ENCODE measurements around the gene ATL3. TPM values are rescaled to one million over a fixed set of nuclear protein-coding genes. Genes with fewer than 3 reads are reported as not detected.
"Not testable (repeated sequence)": the region's sequence is repeated elsewhere in the genome, so short reads cannot be mapped to it uniquely, and the experiment has no call there.

Gene ATL3
- total RNA-seq, 1 experiment from 2014 or later: 55.1 TPM

DNA sequence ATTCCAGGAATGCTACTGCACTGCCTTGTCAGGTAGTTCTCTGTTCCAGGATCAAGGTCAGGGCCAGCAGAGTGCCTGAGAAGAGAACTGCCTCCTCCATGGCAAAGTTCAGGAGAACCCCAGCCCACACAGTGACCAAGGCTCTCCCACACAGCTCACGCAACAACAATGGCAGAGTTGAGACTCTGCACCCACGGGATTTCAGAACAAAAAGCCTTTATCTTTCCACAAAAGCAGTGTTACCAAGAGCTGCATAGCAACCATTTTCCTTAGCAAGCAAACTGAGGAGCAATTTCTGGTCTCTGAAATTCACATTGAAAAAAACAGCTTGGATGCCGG is 68.0 kb downstream of the ATL3 start:
- H3K4me3 ChIP-seq (ENCODE audit: low read depth, low read length): no peak overlapping the region
- BruUV-seq (replicated peaks): no TSS peak
- H3K4me1 Mint-ChIP-seq (ENCODE audit: low read depth, unreplicated experiment): peaks cover 6% of the 10 kb centered on the region

DNA sequence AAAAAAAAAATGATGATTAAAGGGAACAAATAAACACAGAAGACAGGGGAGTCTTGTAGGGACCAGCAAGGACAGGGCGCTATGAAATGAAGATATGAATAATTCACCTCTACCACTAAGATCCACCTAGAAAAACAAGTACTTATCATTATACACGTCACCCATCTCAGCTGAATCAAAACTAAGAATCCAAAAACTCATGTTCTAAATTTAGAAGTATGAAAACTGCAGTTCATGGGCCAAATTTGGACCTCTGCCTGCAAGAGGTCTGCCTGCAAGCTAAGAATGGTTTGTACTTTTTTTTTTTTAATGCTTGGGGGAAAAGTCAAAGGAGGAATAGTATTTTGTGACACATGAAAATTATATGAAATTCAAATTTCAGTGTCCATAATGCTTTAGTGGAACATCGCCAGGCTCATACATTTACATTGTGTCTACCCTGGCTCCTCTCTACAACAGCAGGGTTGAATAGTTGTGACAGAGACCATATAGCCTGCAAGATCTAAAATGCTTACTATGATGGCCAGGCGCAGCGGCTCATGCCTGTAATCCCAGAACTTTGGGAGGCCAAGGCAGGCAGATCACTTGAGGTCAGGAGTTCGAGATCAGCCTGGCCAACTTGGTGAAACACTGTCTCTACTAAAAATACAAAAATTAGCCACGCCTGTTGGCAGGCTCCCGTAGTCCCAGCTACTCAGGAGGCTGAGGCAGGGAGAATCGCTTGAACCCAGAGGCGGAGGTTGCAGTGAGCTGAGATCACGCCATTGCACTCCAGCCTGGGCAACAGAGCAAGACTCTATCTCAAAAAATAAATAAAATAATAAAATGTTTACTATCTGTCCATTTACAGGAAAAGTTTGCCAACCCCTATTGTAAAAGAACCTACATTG is 68.6 kb downstream of the ATL3 start:
- POLR2A ChIA-PET; H3K4me3 Mint-ChIP-seq (ENCODE audit: unreplicated experiment); H3K9me3 Mint-ChIP-seq (ENCODE audit: unreplicated experiment); H3K4me3 ChIP-seq (ENCODE audit: low read depth, low read length); H3K27ac Mint-ChIP-seq (ENCODE audit: unreplicated experiment); H3K9me3 ChIP-seq; DNase-seq; H3K27me3 ChIP-seq (replicated peaks; ENCODE audit: control insufficient read depth, insufficient read depth, low read length); H3K4me1 ChIP-seq; H3K27me3 Mint-ChIP-seq (ENCODE audit: insufficient read depth, unreplicated experiment); H3K36me3 ChIP-seq (ENCODE audit: control insufficient read depth, insufficient read depth, low read length); BruUV-seq (replicated peaks); intact Hi-C loops (cut with micrococcal nuclease; ENCODE audit: unreplicated experiment); H3K4me1 Mint-ChIP-seq (ENCODE audit: low read depth, unreplicated experiment): not testable (repeated sequence)
- CTCF ChIA-PET: interaction anchor here (0.7 kb wide), 1 partner anchor 33 kb away, joined by 4 read pairs; no protein-coding TSS in a partner anchor
- H3K36me3 Mint-ChIP-seq (ENCODE audit: insufficient read depth, unreplicated experiment): peaks cover 11% of the 10 kb centered on the region

More for the DNA sequence above, 68.0 kb downstream of the ATL3 start:
- Mint-ChIP-seq H3K36me3 (ENCODE audit: insufficient read depth, unreplicated experiment) (peaks cover 5% of the 10 kb centered on the region), H3K27me3 (ENCODE audit: insufficient read depth, unreplicated experiment) (no peaks in the 10 kb centered on the region), H3K4me3 (ENCODE audit: unreplicated experiment) (no peak overlapping the region), H3K9me3 (ENCODE audit: unreplicated experiment) (no peaks in the 10 kb centered on the region), H3K27ac (ENCODE audit: unreplicated experiment) (no peak overlapping the region)
- TF ChIP-seq, protein P1, sequence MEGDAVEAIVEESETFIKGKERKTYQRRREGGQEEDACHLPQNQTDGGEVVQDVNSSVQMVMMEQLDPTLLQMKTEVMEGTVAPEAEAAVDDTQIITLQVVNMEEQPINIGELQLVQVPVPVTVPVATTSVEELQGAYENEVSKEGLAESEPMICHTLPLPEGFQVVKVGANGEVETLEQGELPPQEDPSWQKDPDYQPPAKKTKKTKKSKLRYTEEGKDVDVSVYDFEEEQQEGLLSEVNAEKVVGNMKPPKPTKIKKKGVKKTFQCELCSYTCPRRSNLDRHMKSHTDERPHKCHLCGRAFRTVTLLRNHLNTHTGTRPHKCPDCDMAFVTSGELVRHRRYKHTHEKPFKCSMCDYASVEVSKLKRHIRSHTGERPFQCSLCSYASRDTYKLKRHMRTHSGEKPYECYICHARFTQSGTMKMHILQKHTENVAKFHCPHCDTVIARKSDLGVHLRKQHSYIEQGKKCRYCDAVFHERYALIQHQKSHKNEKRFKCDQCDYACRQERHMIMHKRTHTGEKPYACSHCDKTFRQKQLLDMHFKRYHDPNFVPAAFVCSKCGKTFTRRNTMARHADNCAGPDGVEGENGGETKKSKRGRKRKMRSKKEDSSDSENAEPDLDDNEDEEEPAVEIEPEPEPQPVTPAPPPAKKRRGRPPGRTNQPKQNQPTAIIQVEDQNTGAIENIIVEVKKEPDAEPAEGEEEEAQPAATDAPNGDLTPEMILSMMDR (IDR thresholded peaks at IDR 0.05; ENCODE audit: insufficient read depth in 1 of 2, low read depth in 1 of 2, low read length in 1 of 2, severe bottlenecking in 1 of 2, unreplicated experiment in 1 of 2): no peak
- H3K27me3 ChIP-seq (replicated peaks; ENCODE audit: control insufficient read depth, insufficient read depth, low read length): no peaks in the 10 kb centered on the region
- H3K36me3 ChIP-seq (ENCODE audit: control insufficient read depth, insufficient read depth, low read length): no peaks in the 10 kb centered on the region; the same call in 1 of the 2 replicates
- H3K9me3 ChIP-seq: no peaks in the 10 kb centered on the region
- no peak for DNase-seq
- POLR2A ChIA-PET: no interaction called here
- CTCF ChIA-PET: interaction anchor here (0.7 kb wide), 1 partner anchor 32 kb away, joined by 4 read pairs; no protein-coding TSS in a partner anchor
- intact Hi-C loops (cut with micrococcal nuclease; ENCODE audit: unreplicated experiment): no loop called here
- no peaks in the 10 kb centered on the region for H3K4me1 ChIP-seq

DNA sequence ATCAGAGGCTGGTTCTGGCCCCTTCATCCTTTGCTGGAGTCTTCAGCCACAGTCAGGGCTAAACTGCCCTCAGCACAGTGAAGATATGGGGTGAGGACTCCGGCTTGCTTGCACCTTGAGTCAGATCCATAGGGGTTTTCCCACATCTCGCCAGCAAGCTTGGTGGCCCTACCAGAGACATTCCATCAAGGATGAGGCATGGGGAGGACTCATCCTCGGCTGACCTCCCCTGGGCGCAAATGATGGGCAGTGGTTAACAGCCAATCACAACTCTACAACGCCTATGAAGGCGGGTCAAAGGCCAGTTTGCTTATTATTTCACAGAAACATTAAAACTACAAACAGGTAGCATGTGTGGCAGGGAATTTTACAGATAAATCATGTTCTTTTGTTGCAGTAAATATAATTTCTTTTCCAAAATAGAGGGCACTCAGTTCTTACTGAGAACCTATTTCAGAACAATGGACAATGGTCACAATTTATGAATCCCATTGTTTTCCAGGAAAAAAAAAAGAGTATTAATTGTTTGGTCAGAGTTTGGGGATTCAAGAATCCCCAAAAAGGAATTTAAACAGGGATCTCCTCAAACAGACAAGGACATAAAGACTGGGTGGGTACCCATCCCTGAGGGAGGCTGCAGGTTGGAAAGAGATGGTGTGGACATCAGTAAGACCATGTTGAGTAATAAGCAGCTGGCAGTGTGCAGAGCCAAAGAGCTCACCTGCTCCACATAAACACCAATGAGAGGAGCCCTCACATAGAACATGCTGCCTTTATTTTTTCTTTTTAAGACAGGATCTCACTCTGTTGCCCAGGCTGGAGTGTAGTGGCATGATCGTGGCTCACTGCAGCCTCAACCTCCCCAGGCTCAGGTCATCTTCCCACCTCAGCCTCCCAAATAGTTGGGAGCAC is 71.7 kb downstream of the ATL3 start:
- peaks cover 34% of the 10 kb centered on the region for H3K36me3 Mint-ChIP-seq (ENCODE audit: insufficient read depth, unreplicated experiment)
- H3K27me3 Mint-ChIP-seq (ENCODE audit: insufficient read depth, unreplicated experiment): no peaks in the 10 kb centered on the region

More for the DNA sequence above, 71.7 kb downstream of the ATL3 start:
- DNase-seq: no peak
- no peaks in the 10 kb centered on the region for H3K4me1 Mint-ChIP-seq (ENCODE audit: low read depth, unreplicated experiment)
- no peak overlapping the region for H3K4me3 Mint-ChIP-seq (ENCODE audit: unreplicated experiment)
- CTCF ChIA-PET: interaction anchor here (0.6 kb wide), 1 partner anchor 120 kb away, joined by 3 read pairs; no protein-coding TSS in a partner anchor
- no peaks in the 10 kb centered on the region; the same call in 1 of the 2 replicates for H3K36me3 ChIP-seq (ENCODE audit: control insufficient read depth, insufficient read depth, low read length)
- H3K27ac Mint-ChIP-seq (ENCODE audit: unreplicated experiment): no peak overlapping the region
- H3K9me3 ChIP-seq: no peaks in the 10 kb centered on the region
- POLR2A ChIA-PET: no interaction called here
- H3K4me3 ChIP-seq (ENCODE audit: low read depth, low read length): no peak overlapping the region
- H3K4me1 ChIP-seq: no peaks in the 10 kb centered on the region
- intact Hi-C loops (cut with micrococcal nuclease; ENCODE audit: unreplicated experiment): no loop called here
- BruUV-seq (replicated peaks): no TSS peak
- TF ChIP-seq, protein P1 (IDR thresholded peaks at IDR 0.05; ENCODE audit: insufficient read depth in 1 of 2, low read depth in 1 of 2, low read length in 1 of 2, severe bottlenecking in 1 of 2, unreplicated experiment in 1 of 2): no peak
- H3K27me3 ChIP-seq (replicated peaks; ENCODE audit: control insufficient read depth, insufficient read depth, low read length): no peaks in the 10 kb centered on the region
- no peaks in the 10 kb centered on the region for H3K9me3 Mint-ChIP-seq (ENCODE audit: unreplicated experiment)
